Umbilical cord (tissue), 2 donors: ENCODE results near the gene KRTAP2-2. TPM values are rescaled to one million over a fixed set of nuclear protein-coding genes. Genes with fewer than 3 reads are reported as not detected.
A peak's percentile ranks its signal among the peaks of the same experiment; 100 is the strongest.
"Not testable (repeated sequence)": the region's sequence is repeated elsewhere in the genome, so short reads cannot be mapped to it uniquely, and the experiment has no call there.

Experiments used
- DNase-seq: peaks from one replicate; pipeline ENCODE4 v3.0.0-alpha.2; 2015; ENCODE audit warnings: low spot score
- total RNA-seq: library from RNA; depleted of rRNA; stranded (reverse); fragments of >200 nt; gene quantifications from one replicate; pipeline ENCODE4 v1.2.3, GENCODE V29; 2014; ENCODE audit warnings: low replicate concordance; ENCODE audit not compliant: insufficient read depth

The KRTAP2-2 gene
- total RNA-seq, 1 donor from 2014 or later = 8.4 TPM

- not testable (repeated sequence) for DNase-seq
These were observed 10.1 kb upstream of the KRTAP2-2 start for GRCh38 chr17:41065016-41065689.

- DNase-seq = no peak
These were observed 9.3 kb upstream of the KRTAP2-2 start for GRCh38 chr17:41064301-41064700.

GRCh38 chr17:41063449-41063848 is 8.4 kb upstream of the KRTAP2-2 start:
- DNase-seq = no peak

GRCh38 chr17:41061964-41062363 is 6.9 kb upstream of the KRTAP2-2 start:
- DNase-seq = peak; percentile 72

- peak; percentile 34 for DNase-seq
These were observed 5.1 kb upstream of the KRTAP2-2 start, which contains the start of gene KRTAP2-3 for GRCh38 chr17:41060052-41060604. Gene KRTAP2-3 (minus strand): TSS chr17:41060114. CDS start chr17:41060050, 64 bp downstream.

GRCh38 chr17:41059276-41060051 is 4.4 kb upstream of the KRTAP2-2 start:
- DNase-seq = not testable (repeated sequence)

- no peak for DNase-seq
These were observed 3.7 kb upstream of the KRTAP2-2 start for GRCh38 chr17:41058741-41059140.

GRCh38 chr17:41057547-41057946 is 2.5 kb upstream of the KRTAP2-2 start:
- no peak for DNase-seq

- not testable (repeated sequence) for DNase-seq
These were observed 474 bp downstream of the KRTAP2-2 start for GRCh38 chr17:41054556-41054955.

GRCh38 chr17:41054025-41054424 is 1.0 kb downstream of the KRTAP2-2 start:
- no peak for DNase-seq

GRCh38 chr17:41052566-41052965 is 2.5 kb downstream of the KRTAP2-2 start:
- no peak for DNase-seq

- no peak for DNase-seq
These were observed 5.9 kb downstream of the KRTAP2-2 start for GRCh38 chr17:41049110-41049509.

- no peak for DNase-seq
These were observed 6.6 kb downstream of the KRTAP2-2 start for GRCh38 chr17:41048441-41048840.

- DNase-seq = not testable (repeated sequence)
These were observed 8.1 kb downstream of the KRTAP2-2 start, which contains the start of gene KRTAP2-1 for GRCh38 chr17:41046735-41047465. Gene KRTAP2-1 (minus strand): TSS chr17:41047316. CDS start chr17:41047267, 49 bp downstream.

- DNase-seq = no peak
These were observed 12.1 kb downstream of the KRTAP2-2 start for GRCh38 chr17:41042953-41043352.

GRCh38 chr17:41040783-41041571 is 14.1 kb downstream of the KRTAP2-2 start, which contains the start of gene KRTAP1-1:
Gene KRTAP1-1 (minus strand): TSS chr17:41041450. CDS start chr17:41041397, 53 bp downstream.
- not testable (repeated sequence) for DNase-seq

GRCh38 chr17:41037853-41038350 is 17.1 kb downstream of the KRTAP2-2 start:
- DNase-seq = no peak

- DNase-seq = not testable (repeated sequence)
These were observed 20.6 kb downstream of the KRTAP2-2 start, which contains the start of gene KRTAP1-3 for GRCh38 chr17:41034346-41034935. Gene KRTAP1-3 (minus strand): TSS chr17:41034874. CDS start chr17:41034821, 53 bp downstream.

- DNase-seq = no peak
These were observed 25.3 kb downstream of the KRTAP2-2 start, which contains the start of gene KRTAP1-4 for GRCh38 chr17:41029633-41030245. Gene KRTAP1-4 (minus strand): TSS chr17:41030195. CDS start chr17:41030078, 117 bp downstream.
